ENCODE data around the gene NKAIN1. TPM values are rescaled to one million over a fixed set of nuclear protein-coding genes. Genes with fewer than 3 reads are reported as not detected.

NKAIN1 gene
- total RNA-seq, 1 donor from 2014 or later, result 9.4 TPM

GRCh38 chr1:31214316-31215064, 25.2 kb downstream of the NKAIN1 start:
- DNase-seq (ENCODE audit: low spot score in 2 of 2, unreplicated experiment in 2 of 2), result no peak
- no peak overlapping the region for H3K4me3 Mint-ChIP-seq
- no peaks in the 10 kb centered on the region for H3K9me3 Mint-ChIP-seq
- H3K27ac Mint-ChIP-seq, result no peak overlapping the region
- no peak for TF ChIP-seq CTCF (IDR thresholded peaks at IDR 0.05; ENCODE audit: unreplicated experiment)
- H3K27me3 Mint-ChIP-seq (ENCODE audit: low read depth), result no peaks in the 10 kb centered on the region
- peaks cover 24% of the 10 kb centered on the region for H3K4me1 Mint-ChIP-seq
- no peaks in the 10 kb centered on the region for H3K36me3 Mint-ChIP-seq

GRCh38 chr1:31208361-31208945, 31.2 kb downstream of the NKAIN1 start:
- no peaks in the 10 kb centered on the region for H3K27me3 Mint-ChIP-seq (ENCODE audit: low read depth)
- no peak for DNase-seq (ENCODE audit: low spot score in 2 of 2, unreplicated experiment in 2 of 2)
- H3K36me3 Mint-ChIP-seq, result no peaks in the 10 kb centered on the region
- no peak overlapping the region for H3K27ac Mint-ChIP-seq
- H3K4me1 Mint-ChIP-seq, result no peaks in the 10 kb centered on the region
- H3K4me3 Mint-ChIP-seq, result no peak overlapping the region
- no peaks in the 10 kb centered on the region for H3K9me3 Mint-ChIP-seq
- TF ChIP-seq CTCF (IDR thresholded peaks at IDR 0.05; ENCODE audit: unreplicated experiment), result no peak

GRCh38 chr1:31207569-31207968, 32.1 kb downstream of the NKAIN1 start:
- H3K4me3 Mint-ChIP-seq, result no peak overlapping the region
- no peaks in the 10 kb centered on the region for H3K4me1 Mint-ChIP-seq
- DNase-seq (ENCODE audit: low spot score in 2 of 2, unreplicated experiment in 2 of 2), result no peak
- no peaks in the 10 kb centered on the region for H3K36me3 Mint-ChIP-seq
- no peaks in the 10 kb centered on the region for H3K9me3 Mint-ChIP-seq
- H3K27me3 Mint-ChIP-seq (ENCODE audit: low read depth), result no peaks in the 10 kb centered on the region
- H3K27ac Mint-ChIP-seq, result no peak overlapping the region
- no peak for TF ChIP-seq CTCF (IDR thresholded peaks at IDR 0.05; ENCODE audit: unreplicated experiment)

- no peak for TF ChIP-seq CTCF (IDR thresholded peaks at IDR 0.05; ENCODE audit: unreplicated experiment)
- no peaks in the 10 kb centered on the region for H3K9me3 Mint-ChIP-seq
- no peak overlapping the region for H3K27ac Mint-ChIP-seq
- DNase-seq (ENCODE audit: low spot score in 2 of 2, unreplicated experiment in 2 of 2), result no peak
- no peaks in the 10 kb centered on the region for H3K4me1 Mint-ChIP-seq
- no peak overlapping the region for H3K4me3 Mint-ChIP-seq
- H3K27me3 Mint-ChIP-seq (ENCODE audit: low read depth), result no peaks in the 10 kb centered on the region
- H3K36me3 Mint-ChIP-seq, result no peaks in the 10 kb centered on the region
Measured at GRCh38 chr1:31207046-31207445, 32.6 kb downstream of the NKAIN1 start.

GRCh38 chr1:31203215-31203614, 36.5 kb downstream of the NKAIN1 start:
- Mint-ChIP-seq H3K36me3 (no peaks in the 10 kb centered on the region), H3K4me3 (no peak overlapping the region), H3K9me3 (no peaks in the 10 kb centered on the region), H3K4me1 (no peaks in the 10 kb centered on the region), H3K27ac (no peak overlapping the region), H3K27me3 (ENCODE audit: low read depth) (no peaks in the 10 kb centered on the region)
- TF ChIP-seq CTCF (IDR thresholded peaks at IDR 0.05; ENCODE audit: unreplicated experiment), result no peak
- no peak for DNase-seq (ENCODE audit: low spot score in 2 of 2, unreplicated experiment in 2 of 2)
